HG02885 (cell line): ENCODE data around the gene GGT1.
"Not testable (repeated sequence)": the region's sequence is repeated elsewhere in the genome, so short reads cannot be mapped to it uniquely, and the experiment has no call there.

Source experiments
- ATAC-seq: cut with Tn5 transposase; IDR thresholded peaks from one replicate; pipeline ENCODE4 v1.9.1; 2021; ENCODE audit warnings: mild to moderate bottlenecking; ENCODE audit not compliant: unreplicated experiment, poor library complexity

GGT1 gene

GRCh38 chr22:24583221-24584165, 19.5 kb upstream of the GGT1 start:
- no peak for ATAC-seq

- no peak for ATAC-seq
Observed at GRCh38 chr22:24584166-24584790, 18.7 kb upstream of the GGT1 start.

GRCh38 chr22:24584871-24585411, 18.1 kb upstream of the GGT1 start:
- ATAC-seq = no peak

GRCh38 chr22:24585461-24585860, 17.5 kb upstream of the GGT1 start:
- no peak for ATAC-seq

GRCh38 chr22:24585927-24586546, 17.0 kb upstream of the GGT1 start:
- ATAC-seq = no peak

GRCh38 chr22:24587251-24587650, 15.7 kb upstream of the GGT1 start:
- ATAC-seq = no peak

- ATAC-seq = no peak
Observed at GRCh38 chr22:24587948-24588347, 15.0 kb upstream of the GGT1 start.

GRCh38 chr22:24588381-24588756, 14.6 kb upstream of the GGT1 start:
- no peak for ATAC-seq

- ATAC-seq = no peak
Observed at GRCh38 chr22:24588757-24589481, 14.1 kb upstream of the GGT1 start.

GRCh38 chr22:24589518-24590030, 13.4 kb upstream of the GGT1 start:
- no peak for ATAC-seq

- no peak for ATAC-seq
Observed at GRCh38 chr22:24590596-24591173, 12.3 kb upstream of the GGT1 start.

GRCh38 chr22:24591286-24591830, 11.6 kb upstream of the GGT1 start:
- ATAC-seq = no peak

- ATAC-seq = peak; percentile 26
Observed at GRCh38 chr22:24592058-24592850, 10.7 kb upstream of the GGT1 start.

- ATAC-seq = peak; percentile 87
Observed at GRCh38 chr22:24592851-24593558, 10.0 kb upstream of the GGT1 start, which contains the start of gene LRRC75B. TSS of gene LRRC75B (minus strand) at chr22:24593073. CDS start at chr22:24593039, 34 bp downstream.

GRCh38 chr22:24593559-24593835, 9.5 kb upstream of the GGT1 start:
- not testable (repeated sequence) for ATAC-seq

GRCh38 chr22:24593836-24594568, 9.0 kb upstream of the GGT1 start:
- ATAC-seq = no peak

GRCh38 chr22:24594569-24595120, 8.3 kb upstream of the GGT1 start:
- ATAC-seq = no peak
